Upper lobe of right lung (tissue), 1 donor: Measurements from ENCODE around the gene PTPRN2. TPM values are rescaled to one million over a fixed set of nuclear protein-coding genes. Genes with fewer than 3 reads are reported as not detected.

Experiments
- ATAC-seq: fragments of 200-7000 bp; cut with Tn5 transposase; one replicate; pipeline ENCODE4 v1.9.1; 2020; ENCODE audit warnings: mild to moderate bottlenecking, moderate library complexity
- DNase-seq: peaks from one replicate; pipeline ENCODE4 v3.0.0-alpha.2; 2020
- H3K27ac ChIP-seq: fragments of 200-600 bp; one replicate; pipeline ENCODE4 v1.8.0; 2022
- H3K27me3 ChIP-seq: fragments of 200-600 bp; one replicate; pipeline ENCODE4 v1.8.0; 2022; ENCODE audit warnings: mild to moderate bottlenecking
- H3K36me3 ChIP-seq: fragments of 200-600 bp; one replicate; pipeline ENCODE4 v1.8.0; 2022
- H3K4me1 ChIP-seq: fragments of 200-600 bp; one replicate; pipeline ENCODE4 v1.8.0; 2022
- H3K4me3 ChIP-seq: fragments of 200-600 bp; one replicate; pipeline ENCODE4 v1.8.0; 2022; ENCODE audit warnings: mild to moderate bottlenecking
- H3K9me3 ChIP-seq: fragments of 200-600 bp; one replicate; pipeline ENCODE4 v1.8.0; 2022
- CTCF ChIP-seq: fragments of 200-600 bp; IDR thresholded peaks from one replicate; pipeline ENCODE4 v1.8.0; 2022; ENCODE audit warnings: antibody characterized with exemption
- intact Hi-C: fragments of 100-400 bp; cut with DNase I; formaldehyde crosslinking; loops from one replicate; pipeline ENCODE4 v1.11.0; 2022
- total RNA-seq: library from RNA; stranded (reverse); fragmentation: NEBNext Ultra II Directional; extraction: Animal tissue kit (Norgen Biotek cat#: 25700); gene quantifications from one replicate; pipeline ENCODE4 v1.2.1, GENCODE V29; 2021
- donor health status: DM: no; HTN: yes; CAD: no; lungs with severe emphysema.

The PTPRN2 gene
- total RNA-seq, 1 donor from 2014 or later: 4.9 TPM

- Histone ChIP-seq H3K36me3 (no peaks in the 10 kb centered on the region), H3K4me1 (no peaks in the 10 kb centered on the region), H3K4me3 (no peak overlapping the region), H3K9me3 (no peaks in the 10 kb centered on the region), H3K27ac (no peak overlapping the region), H3K27me3 (no peaks in the 10 kb centered on the region)
- peak; percentile 56 for ATAC-seq
- intact Hi-C loops: no loop called here
- no peak for TF ChIP-seq CTCF
- DNase-seq: peak; percentile 60
Observed at GRCh38 chr7:158410720-158411119, 176.9 kb downstream of the PTPRN2 start.

- ATAC-seq (no peak), DNase-seq (peak; percentile 27)
- Histone ChIP-seq H3K27me3 (no peaks in the 10 kb centered on the region), H3K27ac (no peak overlapping the region), H3K36me3 (no peaks in the 10 kb centered on the region), H3K4me1 (no peaks in the 10 kb centered on the region), H3K4me3 (no peak overlapping the region), H3K9me3 (no peaks in the 10 kb centered on the region)
- TF ChIP-seq CTCF: no peak
- intact Hi-C loops: no loop called here
Observed at GRCh38 chr7:158409816-158410330, 177.8 kb downstream of the PTPRN2 start.

GRCh38 chr7:158409120-158409519 lies 178.5 kb downstream of the PTPRN2 start:
- DNase-seq (peak; percentile 45), ATAC-seq (peak; percentile 29)
- Histone ChIP-seq H3K27ac (no peak overlapping the region), H3K4me1 (no peaks in the 10 kb centered on the region), H3K9me3 (no peaks in the 10 kb centered on the region), H3K4me3 (no peak overlapping the region), H3K27me3 (no peaks in the 10 kb centered on the region), H3K36me3 (no peaks in the 10 kb centered on the region)
- no peak for TF ChIP-seq CTCF
- intact Hi-C loops: no loop called here

- Histone ChIP-seq H3K4me3 (no peak overlapping the region), H3K4me1 (no peaks in the 10 kb centered on the region), H3K36me3 (no peaks in the 10 kb centered on the region), H3K9me3 (no peaks in the 10 kb centered on the region), H3K27ac (no peak overlapping the region), H3K27me3 (no peaks in the 10 kb centered on the region)
- ATAC-seq (no peak), DNase-seq (no peak)
- TF ChIP-seq CTCF: no peak
- intact Hi-C loops: no loop called here
Observed at GRCh38 chr7:158408318-158408920, 179.2 kb downstream of the PTPRN2 start.

GRCh38 chr7:158407581-158408317 lies 179.9 kb downstream of the PTPRN2 start:
- Histone ChIP-seq H3K9me3 (no peaks in the 10 kb centered on the region), H3K27ac (no peak overlapping the region), H3K27me3 (no peaks in the 10 kb centered on the region), H3K4me3 (no peak overlapping the region), H3K36me3 (no peaks in the 10 kb centered on the region), H3K4me1 (no peaks in the 10 kb centered on the region)
- ATAC-seq (peak; percentile 38), DNase-seq (peak; percentile 27)
- intact Hi-C loops: no loop called here
- peak; percentile 44 for TF ChIP-seq CTCF
